HL-60 (cell line): ENCODE data around the gene WASL.

Source experiments
- DNase-seq, 2 experiments: peaks; one replicate each; pipeline ENCODE4 v3.0.0-alpha.2; 2010 to 2020; ENCODE audit warnings: low read depth in 1 of 2, low spot score in 1 of 2
- H3K27ac ChIP-seq: fragments of 250-450 bp; sonication (Bioruptor Pico); replicated peaks from 2 replicates; pipeline ENCODE4 v1.5.1; 2020; ENCODE audit warnings: mild to moderate bottlenecking, moderate library complexity
- H3K27me3 ChIP-seq: fragments of 250-450 bp; sonication (Bioruptor Pico); 2 replicates; pipeline ENCODE4 v1.5.1; 2021; ENCODE audit warnings: mild to moderate bottlenecking, moderate library complexity; ENCODE audit not compliant: insufficient read depth, poor library complexity, severe bottlenecking
- H3K4me3 ChIP-seq: replicated peaks from 2 replicates; pipeline ENCODE4 v1.5.1; 2011; ENCODE audit warnings: mild to moderate bottlenecking, control low read depth, low read length; ENCODE audit not compliant: insufficient read depth
- CTCF ChIP-seq: IDR thresholded peaks from one replicate; pipeline ENCODE4 v1.5.1; 2011; ENCODE audit warnings: low read length, control low read depth, inconsistent platforms; ENCODE audit not compliant: insufficient read depth
- GABPA ChIP-seq: IDR thresholded peaks from 2 replicates; pipeline ENCODE4 v1.6.1; 2012; ENCODE audit warnings: low read depth
- POLR2AphosphoS5 ChIP-seq: IDR thresholded peaks from 2 replicates; pipeline ENCODE4 v1.6.1; 2012; ENCODE audit warnings: low read depth
- REST ChIP-seq: IDR thresholded peaks from 2 replicates; pipeline ENCODE4 v1.6.1; 2012; ENCODE audit warnings: low read depth; ENCODE audit not compliant: insufficient replicate concordance
- SPI1 ChIP-seq: IDR thresholded peaks from 2 replicates; pipeline ENCODE4 v1.6.1; 2012; ENCODE audit warnings: low read depth, mild to moderate bottlenecking, borderline replicate concordance

WASL gene

GRCh38 chr7:123681561-123681960, 67.2 kb downstream of the WASL start:
- H3K27me3 ChIP-seq: no peaks in the 10 kb centered on the region
- DNase-seq: no peak
- TF ChIP-seq REST: no peak
- no peak for TF ChIP-seq POLR2AphosphoS5
- TF ChIP-seq GABPA: no peak
- no peak for TF ChIP-seq SPI1
- TF ChIP-seq CTCF: no peak
- H3K4me3 ChIP-seq: no peak overlapping the region
- H3K27ac ChIP-seq: no peak overlapping the region

GRCh38 chr7:123680580-123680979, 68.2 kb downstream of the WASL start:
- no peak overlapping the region for H3K27ac ChIP-seq
- DNase-seq: no peak
- TF ChIP-seq CTCF: no peak
- TF ChIP-seq GABPA: no peak
- no peak for TF ChIP-seq POLR2AphosphoS5
- no peaks in the 10 kb centered on the region for H3K27me3 ChIP-seq
- no peak overlapping the region for H3K4me3 ChIP-seq

- Histone ChIP-seq H3K27ac (no peak overlapping the region), H3K27me3 (no peaks in the 10 kb centered on the region), H3K4me3 (no peak overlapping the region)
- no peak for DNase-seq
- TF ChIP-seq POLR2AphosphoS5: no peak
- no peak for TF ChIP-seq GABPA
- TF ChIP-seq SPI1: no peak
- no peak for TF ChIP-seq CTCF
- TF ChIP-seq REST: no peak
Observed at GRCh38 chr7:123679614-123680013, 69.2 kb downstream of the WASL start.

- DNase-seq: no peak
- no peak for TF ChIP-seq SPI1
- TF ChIP-seq GABPA: no peak
- TF ChIP-seq CTCF: no peak
- TF ChIP-seq POLR2AphosphoS5: no peak
- TF ChIP-seq REST: no peak
- Histone ChIP-seq H3K27ac (no peak overlapping the region), H3K4me3 (no peak overlapping the region), H3K27me3 (no peaks in the 10 kb centered on the region)
Observed at GRCh38 chr7:123677061-123677715, 71.6 kb downstream of the WASL start.
